ENCODE results near the gene HNRNPM. TPM values are rescaled to one million over a fixed set of nuclear protein-coding genes. Genes with fewer than 3 reads are reported as not detected.

Gene HNRNPM
- total and polyA plus RNA-seq, 3 donors from 2014 or later: 164 to 198 (median 177) TPM

GRCh38 chr19:8531470-8531869, 86.7 kb downstream of the HNRNPM start:
- Histone ChIP-seq H3K36me3 (ENCODE audit: low read depth, missing control alignments) (no peaks in the 10 kb centered on the region), H3K27me3 (no peaks in the 10 kb centered on the region), H3K4me1 (peaks cover 6% of the 10 kb centered on the region), H3K4me3 (no peak overlapping the region), H3K9me3 (no peaks in the 10 kb centered on the region), H3K27ac (no peak overlapping the region)
- WGBS, 2 donors: 90% methylated on average over 7 of the region's 7 CpGs
- no peak for TF ChIP-seq POLR2A (IDR thresholded peaks at IDR 0.05)
- TF ChIP-seq CTCF (IDR thresholded peaks at IDR 0.05): no peak
- DNase-seq: no peak
- intact Hi-C loops (cut with DNase I; ENCODE audit: low total_unique reads): no loop called here

- no peaks in the 10 kb centered on the region for H3K36me3 ChIP-seq (ENCODE audit: low read depth, missing control alignments)
- no peak for DNase-seq
- no peak overlapping the region for H3K4me3 ChIP-seq
- no peak overlapping the region for H3K27ac ChIP-seq
- H3K9me3 ChIP-seq: no peaks in the 10 kb centered on the region
- intact Hi-C loops (cut with DNase I; ENCODE audit: low total_unique reads): no loop called here
- WGBS, 2 donors: 68 to 88% methylated on average over 2 of the region's 2 CpGs
- TF ChIP-seq POLR2A (IDR thresholded peaks at IDR 0.05) (no peak), CTCF (IDR thresholded peaks at IDR 0.05) (no peak)
- H3K27me3 ChIP-seq: no peaks in the 10 kb centered on the region
- peaks cover under 1% of the 10 kb centered on the region for H3K4me1 ChIP-seq
Measured at GRCh38 chr19:8532225-8532624, 87.5 kb downstream of the HNRNPM start.

- no peaks in the 10 kb centered on the region for H3K27me3 ChIP-seq
- no peak overlapping the region for H3K4me3 ChIP-seq
- no peak for DNase-seq
- H3K4me1 ChIP-seq: no peaks in the 10 kb centered on the region
- no peak overlapping the region for H3K27ac ChIP-seq
- WGBS, 2 donors: 83 to 88% methylated on average over 21 to 22 of the region's 22 CpGs
- intact Hi-C loops (cut with DNase I; ENCODE audit: low total_unique reads): no loop called here
- no peaks in the 10 kb centered on the region for H3K9me3 ChIP-seq
- no peak for TF ChIP-seq CTCF (IDR thresholded peaks at IDR 0.05)
- no peak for TF ChIP-seq POLR2A (IDR thresholded peaks at IDR 0.05)
- H3K36me3 ChIP-seq (ENCODE audit: low read depth, missing control alignments): no peaks in the 10 kb centered on the region
Measured at GRCh38 chr19:8536282-8536681, 91.5 kb downstream of the HNRNPM start.

GRCh38 chr19:8537099-8537498, 92.3 kb downstream of the HNRNPM start:
- no peaks in the 10 kb centered on the region for H3K27me3 ChIP-seq
- TF ChIP-seq POLR2A (IDR thresholded peaks at IDR 0.05): no peak
- no peak overlapping the region for H3K4me3 ChIP-seq
- H3K27ac ChIP-seq: no peak overlapping the region
- H3K36me3 ChIP-seq (ENCODE audit: low read depth, missing control alignments): no peaks in the 10 kb centered on the region
- no peak for DNase-seq
- intact Hi-C loops (cut with DNase I; ENCODE audit: low total_unique reads): no loop called here
- no peaks in the 10 kb centered on the region for H3K4me1 ChIP-seq
- H3K9me3 ChIP-seq: no peaks in the 10 kb centered on the region
- 92 to 95% methylated on average over 3 of the region's 3 CpGs for WGBS, 2 donors

Other genes starting within 250 kb of the HNRNPM start
- 100 to 1,000 TPM in 1 of 2 donors, 10 to 100 TPM in 1; 68.6 to 105 TPM for gene CERS4, start 235.6 kb upstream of the HNRNPM start, total RNA-seq
- 35.2 TPM for gene CERS4, start 235.6 kb upstream of the HNRNPM start, polyA plus RNA-seq (ENCODE audit: insufficient read depth, low read depth, low replicate concordance)
- 10 to 100 TPM; 61.2 to 65.8 TPM for gene CD320, start 136.6 kb upstream of the HNRNPM start, total RNA-seq
- gene CD320, start 136.6 kb upstream of the HNRNPM start, polyA plus RNA-seq (ENCODE audit: insufficient read depth, low read depth, low replicate concordance): 88.3 TPM
- 10 to 100 TPM; 38.2 to 50.5 TPM for gene NDUFA7, start 123.6 kb upstream of the HNRNPM start, total RNA-seq
- gene NDUFA7, start 123.6 kb upstream of the HNRNPM start, polyA plus RNA-seq (ENCODE audit: insufficient read depth, low read depth, low replicate concordance): 91.2 TPM
- gene RPS28, start 123.5 kb upstream of the HNRNPM start, total RNA-seq: 100 to 1,000 TPM; 221 to 398 TPM
- 505 TPM for gene RPS28, start 123.5 kb upstream of the HNRNPM start, polyA plus RNA-seq (ENCODE audit: insufficient read depth, low read depth, low replicate concordance)
- 10 to 100 TPM in 1 of 2 donors, 1 to 10 TPM in 1; 7.1 to 13.2 TPM for gene KANK3, start 101.7 kb upstream of the HNRNPM start, total RNA-seq
- gene KANK3, start 101.7 kb upstream of the HNRNPM start, polyA plus RNA-seq (ENCODE audit: insufficient read depth, low read depth, low replicate concordance): 4.1 TPM
- 10 to 100 TPM; 10.2 to 18.5 TPM for gene ANGPTL4, start 80.8 kb upstream of the HNRNPM start, total RNA-seq
- gene ANGPTL4, start 80.8 kb upstream of the HNRNPM start, polyA plus RNA-seq (ENCODE audit: insufficient read depth, low read depth, low replicate concordance): 10.0 TPM
- 10 to 100 TPM; 84.4 to 95.2 TPM for gene RAB11B, start 54.6 kb upstream of the HNRNPM start, total RNA-seq
- 126 TPM for gene RAB11B, start 54.6 kb upstream of the HNRNPM start, polyA plus RNA-seq (ENCODE audit: insufficient read depth, low read depth, low replicate concordance)
- gene MARCHF2, start 31.7 kb upstream of the HNRNPM start, total RNA-seq: 10 to 100 TPM; 62.6 to 84.5 TPM
- 35.3 TPM for gene MARCHF2, start 31.7 kb upstream of the HNRNPM start, polyA plus RNA-seq (ENCODE audit: insufficient read depth, low read depth, low replicate concordance)
- gene PRAM1, start 57.7 kb downstream of the HNRNPM start, total RNA-seq: 1 to 10 TPM; 1.7 to 2.1 TPM
- gene PRAM1, start 57.7 kb downstream of the HNRNPM start, polyA plus RNA-seq (ENCODE audit: insufficient read depth, low read depth, low replicate concordance): 2.8 TPM
- 10 to 100 TPM; 35.8 to 46.8 TPM for gene ZNF414, start 69.2 kb downstream of the HNRNPM start, total RNA-seq
- 33.9 TPM for gene ZNF414, start 69.2 kb downstream of the HNRNPM start, polyA plus RNA-seq (ENCODE audit: insufficient read depth, low read depth, low replicate concordance)
- 1 to 10 TPM; 4.7 to 6.7 TPM for gene MYO1F, start 132.5 kb downstream of the HNRNPM start, total RNA-seq
- gene MYO1F, start 132.5 kb downstream of the HNRNPM start, polyA plus RNA-seq (ENCODE audit: insufficient read depth, low read depth, low replicate concordance): 5.9 TPM
- 10 to 100 TPM; 27.9 to 31.9 TPM for gene ADAMTS10, start 165.7 kb downstream of the HNRNPM start, total RNA-seq
- gene ADAMTS10, start 165.7 kb downstream of the HNRNPM start, polyA plus RNA-seq (ENCODE audit: insufficient read depth, low read depth, low replicate concordance): 7.2 TPM
- 1 to 10 TPM; 1.4 to 4.6 TPM for gene NFILZ, start 185.7 kb downstream of the HNRNPM start, total RNA-seq
- 4.0 TPM for gene NFILZ, start 185.7 kb downstream of the HNRNPM start, polyA plus RNA-seq (ENCODE audit: insufficient read depth, low read depth, low replicate concordance)

Measured in testis (tissue), 3 donors.